Activated CD8-positive, alpha-beta T cell treated with anti-CD3 and anti-CD28 coated beads for 36 hours (primary cell): ENCODE data around the gene OR6X1. TPM values are rescaled to one million over a fixed set of nuclear protein-coding genes. Genes with fewer than 3 reads are reported as not detected.
"Not testable (repeated sequence)": the region's sequence is repeated elsewhere in the genome, so short reads cannot be mapped to it uniquely, and the experiment has no call there.

Experiments used
- ATAC-seq: fragments of 200-7000 bp; cut with Tn5 transposase; one replicate; pipeline ENCODE4 v1.10.0; 2021; ENCODE audit warnings: mild to moderate bottlenecking, moderate library complexity
- CTCF ChIA-PET: fragments of 350-600 bp; sonication (Branson Sonifier 250); formaldehyde crosslinking; loops from one replicate; lab custom pipeline; 2021; ENCODE audit warnings: antibody characterized with exemption; lab: Charles Lee
- POLR2A ChIA-PET: fragments of 350-600 bp; sonication (Branson Sonifier 250); formaldehyde crosslinking; loops from one replicate; lab custom pipeline; 2021; ENCODE audit warnings: antibody characterized with exemption; lab: Charles Lee
- DNase-seq: peaks from one replicate; pipeline ENCODE4 v3.0.0-alpha.2; 2020
- H3K27ac Mint-ChIP-seq: one replicate; pipeline ENCODE4 v1.8.0; 2021; ENCODE audit warnings: mild to moderate bottlenecking, mixed read lengths
- H3K27me3 Mint-ChIP-seq: one replicate; pipeline ENCODE4 v1.8.0; 2021; ENCODE audit warnings: mixed read lengths
- H3K36me3 Mint-ChIP-seq: one replicate; pipeline ENCODE4 v1.8.0; 2021; ENCODE audit warnings: low read depth, mixed read lengths
- H3K4me1 Mint-ChIP-seq: one replicate; pipeline ENCODE4 v1.8.0; 2021; ENCODE audit warnings: low read depth, mixed read lengths
- H3K4me3 Mint-ChIP-seq: one replicate; pipeline ENCODE4 v1.8.0; 2021; ENCODE audit warnings: mild to moderate bottlenecking, moderate library complexity, mixed read lengths
- H3K9me3 Mint-ChIP-seq: one replicate; pipeline ENCODE4 v1.8.0; 2021; ENCODE audit warnings: mixed read lengths
- CTCF ChIP-seq: fragments of 200-600 bp; IDR thresholded peaks from one replicate; pipeline ENCODE4 v1.8.0; 2022; ENCODE audit warnings: antibody characterized with exemption, mild to moderate bottlenecking
- intact Hi-C: fragments of 100-400 bp; cut with micrococcal nuclease; formaldehyde crosslinking; loops from one replicate; pipeline ENCODE4 v1.10.0; 2022
- total RNA-seq, 2 experiments: library from RNA; stranded (reverse); gene quantifications; one replicate each; pipeline ENCODE4 v1.2.3, GENCODE V29; 2021

OR6X1 gene
- total RNA-seq, 2 experiments from 2014 or later = not detected

- Mint-ChIP-seq H3K27me3 (peaks cover 12% of the 10 kb centered on the region), H3K36me3 (no peaks in the 10 kb centered on the region), H3K27ac (no peak overlapping the region), H3K9me3 (peaks cover 12% of the 10 kb centered on the region), H3K4me1 (peaks cover 11% of the 10 kb centered on the region), H3K4me3 (no peak overlapping the region)
- ChIA-PET POLR2A (no interaction called here), CTCF (no interaction called here)
- intact Hi-C loops = no loop called here
- no peak for ATAC-seq
- no peak for TF ChIP-seq CTCF
- no peak for DNase-seq
Observed at GRCh38 chr11:123757976-123758375, 3.7 kb upstream of the OR6X1 start.

- no peak overlapping the region for H3K27ac Mint-ChIP-seq
- POLR2A ChIA-PET = no interaction called here
- peaks cover 13% of the 10 kb centered on the region for H3K4me1 Mint-ChIP-seq
- CTCF ChIA-PET = interaction anchor here (1.1 kb wide), 1 partner anchor 48 kb away, joined by 3 read pairs; no protein-coding TSS in a partner anchor
- no peak for TF ChIP-seq CTCF
- H3K27me3 Mint-ChIP-seq = peaks cover 24% of the 10 kb centered on the region
- H3K36me3 Mint-ChIP-seq = no peaks in the 10 kb centered on the region
- no peak for DNase-seq
- intact Hi-C loops = no loop called here
- no peaks in the 10 kb centered on the region for H3K9me3 Mint-ChIP-seq
- ATAC-seq = no peak
- no peak overlapping the region for H3K4me3 Mint-ChIP-seq
Observed at GRCh38 chr11:123755813-123756212, 1.5 kb upstream of the OR6X1 start.

GRCh38 chr11:123755344-123755743, 1.0 kb upstream of the OR6X1 start:
- Mint-ChIP-seq H3K9me3 (no peaks in the 10 kb centered on the region), H3K4me3 (no peak overlapping the region), H3K4me1 (peaks cover 13% of the 10 kb centered on the region), H3K27ac (no peak overlapping the region), H3K27me3 (peaks cover 26% of the 10 kb centered on the region), H3K36me3 (no peaks in the 10 kb centered on the region)
- ChIA-PET CTCF (no interaction called here), POLR2A (no interaction called here)
- ATAC-seq = no peak
- TF ChIP-seq CTCF = no peak
- intact Hi-C loops = no loop called here
- DNase-seq = no peak

GRCh38 chr11:123753110-123753509, 1.2 kb downstream of the OR6X1 start:
- POLR2A ChIA-PET = no interaction called here
- intact Hi-C loops = no loop called here
- no peak for ATAC-seq
- H3K4me1 Mint-ChIP-seq = peaks cover 13% of the 10 kb centered on the region
- no peak for DNase-seq
- H3K4me3 Mint-ChIP-seq = no peak overlapping the region
- TF ChIP-seq CTCF = no peak
- H3K27me3 Mint-ChIP-seq = peaks cover 25% of the 10 kb centered on the region
- CTCF ChIA-PET = no interaction called here
- peaks cover 2% of the 10 kb centered on the region for H3K9me3 Mint-ChIP-seq
- H3K36me3 Mint-ChIP-seq = no peaks in the 10 kb centered on the region
- no peak overlapping the region for H3K27ac Mint-ChIP-seq

- ChIA-PET CTCF (no interaction called here), POLR2A (interaction anchor here (1.2 kb wide), 1 partner anchor 9 kb away, joined by 3 read pairs; no protein-coding TSS in a partner anchor)
- Mint-ChIP-seq H3K36me3 (no peaks in the 10 kb centered on the region), H3K4me1 (peaks cover 13% of the 10 kb centered on the region), H3K4me3 (no peak overlapping the region), H3K27me3 (peaks cover 25% of the 10 kb centered on the region), H3K9me3 (peaks cover 2% of the 10 kb centered on the region), H3K27ac (no peak overlapping the region)
- DNase-seq (no peak), ATAC-seq (no peak)
- intact Hi-C loops = no loop called here
- no peak for TF ChIP-seq CTCF
Observed at GRCh38 chr11:123751781-123752180, 2.5 kb downstream of the OR6X1 start.

GRCh38 chr11:123748349-123748748, 6.0 kb downstream of the OR6X1 start:
- H3K4me3 Mint-ChIP-seq, H3K36me3 Mint-ChIP-seq, DNase-seq, CTCF ChIA-PET, POLR2A ChIA-PET, ATAC-seq, H3K27ac Mint-ChIP-seq, intact Hi-C loops, H3K4me1 Mint-ChIP-seq, H3K9me3 Mint-ChIP-seq: not testable (repeated sequence)
- peaks cover 21% of the 10 kb centered on the region for H3K27me3 Mint-ChIP-seq
